DMS79 treated with DMSO at 0.1 percent for 48 hours (cell line): Measurements from ENCODE around the gene OR5K1.
A peak's percentile ranks its signal among the peaks of the same experiment; 100 is the strongest.

Experiments used
- DNase-seq: peaks from one replicate; lab custom pipeline; 2025; lab: John Stamatoyannopoulos, UW

Gene OR5K1

GRCh38 chr3:98514948-98515347, 51.9 kb downstream of the OR5K1 start:
- no peak for DNase-seq

- DNase-seq, result no peak
Observed at GRCh38 chr3:98518816-98519215, 55.8 kb downstream of the OR5K1 start.

- no peak for DNase-seq
Observed at GRCh38 chr3:98519351-98519750, 56.4 kb downstream of the OR5K1 start.

GRCh38 chr3:98521897-98522543, 59.0 kb downstream of the OR5K1 start:
- peak; percentile 52 for DNase-seq
